Keratinocyte (primary cell): ENCODE measurements around the gene ACTR5. TPM values are rescaled to one million over a fixed set of nuclear protein-coding genes. Genes with fewer than 3 reads are reported as not detected.

ENCODE experiments used
- DNase-seq: peaks from one replicate; pipeline ENCODE4 v3.0.0-alpha.2; 2011; ENCODE audit warnings: low read depth, missing footprints, low spot score
- FAIRE-seq: peaks from 2 replicates; lab custom pipeline; 2011; peaks lifted over from hg19 to GRCh38; lab: Jason Lieb, UNC
- H2AFZ ChIP-seq: 2 replicates; pipeline ENCODE4 v1.6.0; 2012; ENCODE audit warnings: low read length, control low read depth, inconsistent platforms; ENCODE audit not compliant: control insufficient read depth
- H3K27ac ChIP-seq: 2 replicates; pipeline ENCODE4 v1.5.1; 2011; ENCODE audit warnings: low read length; ENCODE audit not compliant: control insufficient read depth, insufficient read depth
- H3K27me3 ChIP-seq: 3 replicates; pipeline ENCODE4 v1.6.0; 2011; ENCODE audit warnings: low read length; ENCODE audit not compliant: control insufficient read depth, insufficient read depth; ENCODE audit errors: extremely low read depth
- H3K36me3 ChIP-seq, 2 experiments: 2 replicates in 1 of 2; 3 replicates in 1 of 2; pipeline ENCODE4 v1.5.1; 2011; ENCODE audit warnings: low read length in 2 of 2, mild to moderate bottlenecking in 1 of 2; ENCODE audit not compliant: control insufficient read depth in 2 of 2, insufficient read depth in 2 of 2; ENCODE audit errors: extremely low read depth in 1 of 2
- H3K4me1 ChIP-seq: 3 replicates; pipeline ENCODE4 v1.5.1; 2011; ENCODE audit warnings: low read length; ENCODE audit not compliant: control insufficient read depth, insufficient read depth; ENCODE audit errors: extremely low read depth
- H3K4me2 ChIP-seq: 3 replicates; pipeline ENCODE4 v1.6.0; 2011; ENCODE audit warnings: low read depth, low read length; ENCODE audit not compliant: control insufficient read depth, insufficient read depth; ENCODE audit errors: extremely low read depth
- H3K4me3 ChIP-seq, 3 experiments: fragments of 200-600 bp in 1 of 3; sonication (generic) in 1 of 3; 2 replicates in 2 of 3; 3 replicates in 1 of 3; pipeline ENCODE4 v1.5.1; 2011 to 2016; ENCODE audit warnings: low read length in 3 of 3, mild to moderate bottlenecking in 3 of 3, control low read depth in 2 of 3, inconsistent platforms in 1 of 3, low read depth in 1 of 3, mixed read lengths in 1 of 3, mixed run types in 1 of 3, moderate library complexity in 1 of 3; ENCODE audit not compliant: control insufficient read depth in 2 of 3, insufficient read depth in 2 of 3; ENCODE audit errors: extremely low read depth in 1 of 3
- H3K79me2 ChIP-seq: 2 replicates; pipeline ENCODE4 v1.6.0; 2012; ENCODE audit warnings: low read length; ENCODE audit not compliant: control insufficient read depth, insufficient read depth
- H3K9ac ChIP-seq: 3 replicates; pipeline ENCODE4 v1.6.0; 2011; ENCODE audit warnings: low read length; ENCODE audit not compliant: control insufficient read depth, insufficient read depth; ENCODE audit errors: extremely low read depth
- H3K9me1 ChIP-seq: 3 replicates; pipeline ENCODE4 v1.6.0; 2011; ENCODE audit warnings: low read length; ENCODE audit not compliant: control insufficient read depth, insufficient read depth; ENCODE audit errors: extremely low read depth
- H3K9me3 ChIP-seq: 2 replicates; pipeline ENCODE4 v1.5.1; 2012; ENCODE audit warnings: low read depth, low read length; ENCODE audit not compliant: control insufficient read depth
- H4K20me1 ChIP-seq: 3 replicates; pipeline ENCODE4 v1.6.0; 2011; ENCODE audit warnings: low read length; ENCODE audit not compliant: control insufficient read depth, insufficient read depth; ENCODE audit errors: extremely low read depth
- CTCF ChIP-seq, 3 experiments: IDR thresholded peaks in 1 of 3; conservative IDR thresholded peaks in 1 of 3; optimal IDR thresholded peaks in 1 of 3; 2 replicates in 2 of 3; 3 replicates in 1 of 3; pipeline versions ENCODE3 to v1.5.1; 2011; ENCODE audit warnings: low read length in 3 of 3, mild to moderate bottlenecking in 3 of 3, moderate library complexity in 2 of 3, control low read depth in 1 of 3, inconsistent platforms in 1 of 3; ENCODE audit not compliant: insufficient read depth in 2 of 3; ENCODE audit errors: extremely low read depth in 1 of 3
- EZH2 ChIP-seq: IDR thresholded peaks from one replicate; pipeline ENCODE4 v1.6.1; 2012; ENCODE audit warnings: inconsistent platforms, mild to moderate bottlenecking, low read length, moderate library complexity
- dilution Hi-C: fragments of 300-500 bp; cut with MboI; formaldehyde crosslinking; loops from one replicate; pipeline ENCODE4 v1.7.0; 2020; ENCODE audit warnings: low sequenced_read_pairs; ENCODE audit not compliant: extremely low pct_ligation_motif_present
- polyA plus RNA-seq, 5 experiments: library from polyadenylated mRNA; depleted of rRNA in 3 of 5; stranded (reverse) in 3 of 5; stranded (forward) in 1 of 5; unstranded in 1 of 5; fragments of >200 nt; gene quantifications; 1 replicate in 1 of 5; 2 replicates in 3 of 5; 3 replicates in 1 of 5; pipeline versions ENCODE4 v1.2.1 to v1.2.3, GENCODE V29; 2011 to 2012; ENCODE audit warnings: missing spikeins in 2 of 5, low read depth in 1 of 5, low replicate concordance in 1 of 5

Gene ACTR5
- polyA plus RNA-seq, 1 donor (not counting 4 experiments of a cell fraction or from before 2014, with no cell fraction given), result 9.7 TPM

GRCh38 chr20:38745757-38746156 lies 2.5 kb upstream of the ACTR5 start:
- Histone ChIP-seq H3K4me2 (no peak overlapping the region), H3K79me2 (peaks cover 4% of the 10 kb centered on the region), H3K9me3 (no peaks in the 10 kb centered on the region), H2AFZ (no peak overlapping the region), H3K27ac (no peak overlapping the region), H3K4me1 (peaks cover 13% of the 10 kb centered on the region), H3K4me3 (no peak overlapping the region), H3K27me3 (no peaks in the 10 kb centered on the region), H3K9ac (no peak overlapping the region), H3K36me3 (no peaks in the 10 kb centered on the region), H3K9me1 (no peaks in the 10 kb centered on the region), H4K20me1 (no peaks in the 10 kb centered on the region)
- dilution Hi-C loops, result no loop called here
- no peak for DNase-seq
- TF ChIP-seq EZH2 (no peak), CTCF (optimal IDR thresholded peaks at IDR 0.05 in 1 of 3, IDR thresholded peaks at IDR 0.05 in 1 of 3, conservative IDR thresholded peaks at IDR 0.05 in 1 of 3; ENCODE audit: extremely low read depth in 1 of 3, insufficient read depth in 2 of 3, low read length in 3 of 3) (no peak)
- no peak for FAIRE-seq

- H3K4me1 ChIP-seq, result peaks cover 13% of the 10 kb centered on the region
- H3K9me3 ChIP-seq, result no peaks in the 10 kb centered on the region
- peak overlapping the region; percentile 66 to 72 (median 70) for H3K4me3 ChIP-seq
- H4K20me1 ChIP-seq, result no peaks in the 10 kb centered on the region
- dilution Hi-C loops, result no loop called here
- no peaks in the 10 kb centered on the region for H3K9me1 ChIP-seq
- peak overlapping the region; percentile 85 for H3K4me2 ChIP-seq
- peaks cover 4% of the 10 kb centered on the region for H3K79me2 ChIP-seq
- TF ChIP-seq EZH2 (no peak), CTCF (optimal IDR thresholded peaks at IDR 0.05 in 1 of 3, IDR thresholded peaks at IDR 0.05 in 1 of 3, conservative IDR thresholded peaks at IDR 0.05 in 1 of 3; ENCODE audit: extremely low read depth in 1 of 3, insufficient read depth in 2 of 3, low read length in 3 of 3) (no peak)
- peak overlapping the region; percentile 93 for H2AFZ ChIP-seq
- H3K9ac ChIP-seq, result peak overlapping the region; percentile 26
- FAIRE-seq (no peak), DNase-seq (no peak)
- H3K27ac ChIP-seq, result no peak overlapping the region
- H3K36me3 ChIP-seq, result peaks cover 0 to 4% of the 10 kb centered on the region in 2 experiments
- H3K27me3 ChIP-seq, result no peaks in the 10 kb centered on the region
These were observed 664 bp upstream of the ACTR5 start for GRCh38 chr20:38747495-38748096.
